CD4-positive, alpha-beta T cell (primary cell): ENCODE results near the gene CHST12. TPM values are rescaled to one million over a fixed set of nuclear protein-coding genes. Genes with fewer than 3 reads are reported as not detected.

Experiments
- ATAC-seq: fragments of 200-7000 bp; cut with Tn5 transposase; one replicate; pipeline ENCODE4 v1.10.0; 2022; ENCODE audit warnings: mild to moderate bottlenecking; ENCODE audit not compliant: poor library complexity
- CTCF ChIA-PET: fragments of 350-600 bp; sonication (Branson Sonifier 250); formaldehyde crosslinking; loops from one replicate; lab custom pipeline; 2021; ENCODE audit warnings: antibody characterized with exemption, inconsistent platforms; lab: Charles Lee
- POLR2A ChIA-PET: fragments of 350-600 bp; sonication (Branson Sonifier 250); formaldehyde crosslinking; loops from one replicate; lab custom pipeline; 2021; ENCODE audit warnings: antibody characterized with exemption, inconsistent platforms; lab: Charles Lee
- DNase-seq, 14 experiments: peaks; one replicate each; pipeline ENCODE4 v3.0.0-alpha.2; 2013 to 2020; ENCODE audit warnings: mixed read lengths in 2 of 14
- H3K27ac ChIP-seq, 2 donors: one replicate each; pipeline versions ENCODE4 v1.5.1 to v1.7.0; 2013; ENCODE audit warnings: low read length in 2 of 2, low read depth in 1 of 2, mild to moderate bottlenecking in 1 of 2
- H3K27me3 ChIP-seq, 2 experiments: 1 replicate in 1 of 2; 2 replicates in 1 of 2; pipeline versions ENCODE4 v1.6.1 to v1.7.0; 2013; ENCODE audit warnings: low read length in 2 of 2, control low read depth in 1 of 2, mild to moderate bottlenecking in 1 of 2, moderate library complexity in 1 of 2; ENCODE audit not compliant: insufficient read depth in 2 of 2, control insufficient read depth in 1 of 2
- H3K36me3 ChIP-seq: one replicate; pipeline ENCODE4 v1.6.1; 2013; ENCODE audit warnings: low read length, control low read depth; ENCODE audit not compliant: insufficient read depth
- H3K4me1 ChIP-seq: one replicate; pipeline ENCODE4 v1.6.1; 2013; ENCODE audit warnings: low read length, control low read depth; ENCODE audit not compliant: insufficient read depth
- H3K4me3 ChIP-seq: one replicate; pipeline ENCODE4 v1.5.1; 2013; ENCODE audit warnings: mild to moderate bottlenecking, low read length, moderate library complexity
- H3K9me3 ChIP-seq, 2 experiments: 1 replicate in 1 of 2; 2 replicates in 1 of 2; pipeline versions ENCODE4 v1.6.1 to v1.7.0; 2013; ENCODE audit warnings: low read length in 2 of 2, mild to moderate bottlenecking in 2 of 2, control low read depth in 1 of 2, moderate library complexity in 1 of 2; ENCODE audit not compliant: control insufficient read depth in 1 of 2, insufficient read depth in 1 of 2
- H3K27ac Mint-ChIP-seq: one replicate; pipeline ENCODE4 v1.8.0; 2020; ENCODE audit warnings: mixed read lengths
- H3K27me3 Mint-ChIP-seq: one replicate; pipeline ENCODE4 v1.8.0; 2021; ENCODE audit warnings: mixed read lengths
- H3K36me3 Mint-ChIP-seq: one replicate; pipeline ENCODE4 v1.8.0; 2021; ENCODE audit warnings: low read depth, mixed read lengths
- H3K4me1 Mint-ChIP-seq: one replicate; pipeline ENCODE4 v1.8.0; 2021; ENCODE audit warnings: low read depth, mixed read lengths
- H3K4me3 Mint-ChIP-seq: one replicate; pipeline ENCODE4 v1.8.0; 2020; ENCODE audit warnings: mild to moderate bottlenecking, mixed read lengths
- H3K9me3 Mint-ChIP-seq: one replicate; pipeline ENCODE4 v1.8.0; 2020; ENCODE audit warnings: mixed read lengths
- intact Hi-C, 2 experiments: fragments of 100-400 bp; cut with DNase I in 1 of 2; cut with micrococcal nuclease in 1 of 2; formaldehyde crosslinking; loops; one replicate each; pipeline versions ENCODE4 v1.15.1 to v1.9.0; 2023 to 2025; cut with DNase I, micrococcal nuclease
- total RNA-seq, 174 experiments: library from RNA in 2 of 174; stranded (reverse) in 2 of 174; gene quantifications; one replicate each; pipeline ENCODE4 v1.2.3 and lab custom pipeline; 2021 to 2026
- TF ChIP-seq, protein P1 (sequence below): fragments of 200-600 bp; IDR thresholded peaks from one replicate; pipeline ENCODE4 v1.8.0; 2022; ENCODE audit warnings: antibody characterized with exemption, mild to moderate bottlenecking

The CHST12 gene
- total RNA-seq, 2 experiments from 2014 or later: 6.6 to 8.6 TPM

DNA sequence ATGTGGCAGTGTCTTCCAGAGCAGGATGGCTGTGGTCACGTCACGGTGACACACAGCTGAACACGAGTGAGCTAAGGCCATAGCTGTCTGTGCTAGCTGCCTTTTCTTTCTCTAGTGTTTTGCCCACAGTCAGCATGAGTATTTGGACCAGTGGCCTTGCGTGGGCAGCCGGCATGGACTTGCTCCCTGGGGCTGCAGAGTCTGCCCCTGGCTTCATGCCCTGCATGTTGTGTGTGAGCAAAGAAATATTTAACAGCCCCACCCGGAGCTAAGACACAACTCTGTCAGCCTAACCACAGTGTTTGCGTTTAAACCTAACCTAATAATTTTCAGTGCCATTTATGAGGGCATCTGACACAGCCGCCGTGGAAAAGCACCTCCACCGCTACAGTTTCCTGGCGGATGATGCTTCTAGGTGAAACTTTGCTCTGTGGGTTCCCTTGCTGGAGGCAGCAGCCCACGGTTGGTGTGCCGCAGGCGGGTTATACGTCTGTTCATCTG, 14.6 kb downstream of the CHST12 start:
- Mint-ChIP-seq H3K36me3 (peaks cover 7% of the 10 kb centered on the region), H3K27ac (peak overlapping the region; percentile 40), H3K9me3 (no peaks in the 10 kb centered on the region), H3K27me3 (no peaks in the 10 kb centered on the region), H3K4me3 (peak overlapping the region; percentile 32), H3K4me1 (peaks cover 26% of the 10 kb centered on the region)
- Histone ChIP-seq H3K27ac (peak overlapping the region in 1 of 2 donors; percentile 22), H3K9me3 (no peaks in the 10 kb centered on the region), H3K4me1 (peaks cover 17% of the 10 kb centered on the region), H3K27me3 (no peaks in the 10 kb centered on the region), H3K4me3 (no peak overlapping the region), H3K36me3 (peaks cover 4% of the 10 kb centered on the region)
- intact Hi-C loops: no loop called here
- ChIA-PET CTCF (no interaction called here), POLR2A (interaction anchor here (1.6 to 1.7 kb wide), 2 partner anchors 13 to 15 kb away, joined by 5 to 7 read pairs; partner anchors contain the start of gene CHST12)
- DNase-seq: peak in 8 of 14 experiments; percentile 10 to 80 (median 34)
- TF ChIP-seq, protein P1, sequence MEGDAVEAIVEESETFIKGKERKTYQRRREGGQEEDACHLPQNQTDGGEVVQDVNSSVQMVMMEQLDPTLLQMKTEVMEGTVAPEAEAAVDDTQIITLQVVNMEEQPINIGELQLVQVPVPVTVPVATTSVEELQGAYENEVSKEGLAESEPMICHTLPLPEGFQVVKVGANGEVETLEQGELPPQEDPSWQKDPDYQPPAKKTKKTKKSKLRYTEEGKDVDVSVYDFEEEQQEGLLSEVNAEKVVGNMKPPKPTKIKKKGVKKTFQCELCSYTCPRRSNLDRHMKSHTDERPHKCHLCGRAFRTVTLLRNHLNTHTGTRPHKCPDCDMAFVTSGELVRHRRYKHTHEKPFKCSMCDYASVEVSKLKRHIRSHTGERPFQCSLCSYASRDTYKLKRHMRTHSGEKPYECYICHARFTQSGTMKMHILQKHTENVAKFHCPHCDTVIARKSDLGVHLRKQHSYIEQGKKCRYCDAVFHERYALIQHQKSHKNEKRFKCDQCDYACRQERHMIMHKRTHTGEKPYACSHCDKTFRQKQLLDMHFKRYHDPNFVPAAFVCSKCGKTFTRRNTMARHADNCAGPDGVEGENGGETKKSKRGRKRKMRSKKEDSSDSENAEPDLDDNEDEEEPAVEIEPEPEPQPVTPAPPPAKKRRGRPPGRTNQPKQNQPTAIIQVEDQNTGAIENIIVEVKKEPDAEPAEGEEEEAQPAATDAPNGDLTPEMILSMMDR: no peak
- peak; percentile 82 for ATAC-seq

DNA sequence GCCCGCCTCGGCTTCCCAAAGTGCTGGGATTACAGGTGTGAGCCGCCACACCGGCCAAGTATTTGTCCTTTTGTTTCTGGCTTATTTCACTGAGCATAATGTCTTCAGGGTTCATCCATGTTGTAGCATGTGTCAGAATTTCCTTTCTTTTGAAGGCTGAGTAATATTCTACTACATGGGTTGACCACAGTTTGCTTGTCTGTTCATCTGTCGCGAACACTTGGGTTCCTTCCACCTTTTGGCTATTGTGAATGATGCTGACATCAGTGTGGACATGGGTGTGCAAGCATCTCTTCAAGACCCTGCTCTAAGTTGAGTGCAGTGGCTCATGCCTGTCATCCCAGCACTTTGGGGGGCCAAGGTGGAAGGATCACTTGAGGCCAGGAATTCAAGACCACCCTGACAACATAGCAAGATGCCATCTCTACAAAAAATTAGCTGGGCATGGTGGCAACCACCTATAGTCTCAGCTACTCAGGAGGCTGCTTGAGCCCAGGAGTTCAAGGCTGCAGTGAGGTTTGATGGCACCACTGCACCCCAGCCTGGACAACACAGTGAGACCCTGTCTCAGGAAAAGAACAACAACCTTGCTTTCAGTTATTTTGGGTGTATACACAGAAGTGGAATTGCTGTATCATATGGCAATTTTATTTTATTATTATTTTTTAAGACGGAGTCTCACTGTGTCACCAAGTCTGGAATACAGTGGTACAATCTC, 17.0 kb downstream of the CHST12 start:
- Mint-ChIP-seq H3K4me3 (no peak overlapping the region), H3K4me1 (peaks cover 21% of the 10 kb centered on the region), H3K36me3 (peaks cover 7% of the 10 kb centered on the region), H3K27ac (no peak overlapping the region), H3K27me3 (no peaks in the 10 kb centered on the region), H3K9me3 (no peaks in the 10 kb centered on the region)
- ATAC-seq (no peak), DNase-seq (no peak)
- CTCF ChIA-PET: interaction anchor here (0.6 kb wide), 1 partner anchor 48 kb away, joined by 3 read pairs; no protein-coding TSS in a partner anchor
- TF ChIP-seq, protein P1: no peak
- Histone ChIP-seq H3K4me1 (peaks cover 19% of the 10 kb centered on the region), H3K27ac (no peak overlapping the region), H3K27me3 (no peaks in the 10 kb centered on the region), H3K4me3 (no peak overlapping the region), H3K9me3 (no peaks in the 10 kb centered on the region), H3K36me3 (peaks cover 9% of the 10 kb centered on the region)
- intact Hi-C loops: no loop called here
- POLR2A ChIA-PET: no interaction called here

- Histone ChIP-seq H3K4me1 (peaks cover 20% of the 10 kb centered on the region), H3K9me3 (no peaks in the 10 kb centered on the region), H3K27me3 (no peaks in the 10 kb centered on the region), H3K36me3 (peaks cover 9% of the 10 kb centered on the region), H3K4me3 (no peak overlapping the region), H3K27ac (no peak overlapping the region)
- H3K27me3 Mint-ChIP-seq: no peaks in the 10 kb centered on the region
- intact Hi-C loops: no loop called here
- no peak overlapping the region for H3K4me3 Mint-ChIP-seq
- POLR2A ChIA-PET: no interaction called here
- peaks cover 7% of the 10 kb centered on the region for H3K36me3 Mint-ChIP-seq
- TF ChIP-seq, protein P1: no peak
- no peaks in the 10 kb centered on the region for H3K9me3 Mint-ChIP-seq
- CTCF ChIA-PET: no interaction called here
- peaks cover 12% of the 10 kb centered on the region for H3K4me1 Mint-ChIP-seq
- no peak for DNase-seq
- H3K27ac Mint-ChIP-seq: no peak overlapping the region
- no peak for ATAC-seq
Measured at GRCh38 chr7:2421943-2422310, 18.5 kb downstream of the CHST12 start.
